ENCODE results near the gene GNB3. TPM values are rescaled to one million over a fixed set of nuclear protein-coding genes. Genes with fewer than 3 reads are reported as not detected.

The GNB3 gene
- total and polyA plus RNA-seq, 2 donors (not counting 3 experiments of a cell fraction or from before 2014, with no cell fraction given): 9.4 to 12.0 TPM

GRCh38 chr12:6810758-6811157 lies 30.0 kb upstream of the GNB3 start:
- Histone ChIP-seq H3K4me3 (replicated peaks in 1 of 3; ENCODE audit: insufficient read depth in 1 of 3, low read depth in 1 of 3, low read length in 3 of 3) (no peak overlapping the region), H3K9me3 (replicated peaks; ENCODE audit: control insufficient read depth, insufficient read depth, low read length) (no peaks in the 10 kb centered on the region), H3K9ac (replicated peaks; ENCODE audit: extremely low read depth, insufficient read depth, low read length) (no peak overlapping the region), H3K4me1 (ENCODE audit: control insufficient read depth, extremely low read depth, insufficient read depth, low read length) (no peaks in the 10 kb centered on the region), H3K79me2 (ENCODE audit: control insufficient read depth, insufficient read depth, low read length) (no peaks in the 10 kb centered on the region), H3K27ac (ENCODE audit: insufficient read depth, low read depth, low read length) (no peak overlapping the region), H3K27me3 (ENCODE audit: control insufficient read depth in 2 of 2, insufficient read depth in 2 of 2, low read length in 2 of 2) (peaks cover 0 to 11% of the 10 kb centered on the region in 2 experiments), H2AFZ (ENCODE audit: low read depth, low read length) (no peak overlapping the region), H4K20me1 (replicated peaks; ENCODE audit: control insufficient read depth, extremely low read depth, insufficient read depth, low read length) (no peaks in the 10 kb centered on the region), H3K4me2 (ENCODE audit: insufficient read depth, low read length) (no peak overlapping the region), H3K9me1 (replicated peaks; ENCODE audit: control insufficient read depth, extremely low read depth, insufficient read depth, low read length) (no peaks in the 10 kb centered on the region), H3K36me3 (ENCODE audit: control insufficient read depth in 2 of 2, extremely low read depth in 1 of 2, insufficient read depth in 2 of 2, low read length in 2 of 2) (no peaks in the 10 kb centered on the region)
- no TSS peak for BruUV-seq (replicated peaks)
- ChIA-PET POLR2A (no interaction called here), CTCF (interaction anchor here (1.0 to 1.1 kb wide), 2 partner anchors 44 to 58 kb away, joined by 3 to 6 read pairs; partner anchors contain the start of gene MLF2)
- TF ChIP-seq POLR2A (IDR thresholded peaks at IDR 0.05; ENCODE audit: low read depth, low read length): no peak
- no peak for TF ChIP-seq EZH2 (IDR thresholded peaks at IDR 0.05; ENCODE audit: borderline replicate concordance, low read depth, low read length, severe bottlenecking)
- no peak for TF ChIP-seq FOS (IDR thresholded peaks at IDR 0.05; ENCODE audit: borderline replicate concordance, insufficient read depth, low read length)
- DNase-seq (ENCODE audit: low read depth, low spot score): no peak
- intact Hi-C loops (cut with micrococcal nuclease): no loop called here
- dilution Hi-C loops (cut with MboI; ENCODE audit: extremely low pct_ligation_motif_present, low sequenced_read_pairs): no loop called here
- FAIRE-seq: no peak

- Histone ChIP-seq H3K4me3 (replicated peaks in 1 of 3; ENCODE audit: insufficient read depth in 1 of 3, low read depth in 1 of 3, low read length in 3 of 3) (no peak overlapping the region), H3K4me1 (ENCODE audit: control insufficient read depth, extremely low read depth, insufficient read depth, low read length) (no peaks in the 10 kb centered on the region), H3K27ac (ENCODE audit: insufficient read depth, low read depth, low read length) (no peak overlapping the region), H3K9me1 (replicated peaks; ENCODE audit: control insufficient read depth, extremely low read depth, insufficient read depth, low read length) (no peaks in the 10 kb centered on the region), H4K20me1 (replicated peaks; ENCODE audit: control insufficient read depth, extremely low read depth, insufficient read depth, low read length) (no peaks in the 10 kb centered on the region), H3K9ac (replicated peaks; ENCODE audit: extremely low read depth, insufficient read depth, low read length) (no peak overlapping the region), H3K27me3 (ENCODE audit: control insufficient read depth in 2 of 2, insufficient read depth in 2 of 2, low read length in 2 of 2) (peaks cover 0 to 11% of the 10 kb centered on the region in 2 experiments), H2AFZ (ENCODE audit: low read depth, low read length) (no peak overlapping the region), H3K4me2 (ENCODE audit: insufficient read depth, low read length) (no peak overlapping the region), H3K9me3 (replicated peaks; ENCODE audit: control insufficient read depth, insufficient read depth, low read length) (no peaks in the 10 kb centered on the region), H3K36me3 (ENCODE audit: control insufficient read depth in 2 of 2, extremely low read depth in 1 of 2, insufficient read depth in 2 of 2, low read length in 2 of 2) (no peaks in the 10 kb centered on the region), H3K79me2 (ENCODE audit: control insufficient read depth, insufficient read depth, low read length) (no peaks in the 10 kb centered on the region)
- DNase-seq (ENCODE audit: low read depth, low spot score) (no peak), FAIRE-seq (no peak)
- ChIA-PET POLR2A (no interaction called here), CTCF (interaction anchor here (0.9 to 2.7 kb wide), 6 partner anchors 8 to 47 kb away, joined by 3 to 11 read pairs (median 5); partner anchors contain the start of genes GPR162 and PTMS)
- TF ChIP-seq FOS (IDR thresholded peaks at IDR 0.05; ENCODE audit: borderline replicate concordance, insufficient read depth, low read length): no peak
- TF ChIP-seq POLR2AphosphoS5 (IDR thresholded peaks at IDR 0.05; ENCODE audit: insufficient read depth, low read depth, low read length): no peak
- no peak for TF ChIP-seq POLR2A (IDR thresholded peaks at IDR 0.05; ENCODE audit: low read depth, low read length)
- TF ChIP-seq MAX (IDR thresholded peaks at IDR 0.05; ENCODE audit: insufficient read depth, insufficient read length): no peak
- TF ChIP-seq GATA2 (IDR thresholded peaks at IDR 0.05; ENCODE audit: insufficient read depth, insufficient read length, low read depth, low read length): no peak
- TF ChIP-seq EZH2 (IDR thresholded peaks at IDR 0.05; ENCODE audit: borderline replicate concordance, low read depth, low read length, severe bottlenecking): no peak
- TF ChIP-seq JUN (IDR thresholded peaks at IDR 0.05; ENCODE audit: borderline replicate concordance, insufficient read depth, insufficient read length, low read depth): no peak
- TF ChIP-seq MYC (IDR thresholded peaks at IDR 0.05; ENCODE audit: low read depth, low read length): no peak
- TF ChIP-seq CTCF (IDR thresholded peaks at IDR 0.05; ENCODE audit: extremely low read depth in 1 of 2, insufficient read depth in 1 of 2, low read depth in 1 of 2, low read length in 2 of 2): no peak
- BruUV-seq (replicated peaks): no TSS peak
- dilution Hi-C loops (cut with MboI; ENCODE audit: extremely low pct_ligation_motif_present, low sequenced_read_pairs) (no loop called here), intact Hi-C loops (cut with micrococcal nuclease) (no loop called here)
Measured at GRCh38 chr12:6813363-6813762, 27.4 kb upstream of the GNB3 start.

All from endothelial cell of umbilical vein (primary cell).